Fibroblast of gingiva (primary cell): Measurements from ENCODE around the gene MELK.

Experiments used
- DNase-seq: peaks from one replicate; pipeline ENCODE4 v3.0.0-alpha.2; 2011; ENCODE audit warnings: low read depth

MELK gene

DNA sequence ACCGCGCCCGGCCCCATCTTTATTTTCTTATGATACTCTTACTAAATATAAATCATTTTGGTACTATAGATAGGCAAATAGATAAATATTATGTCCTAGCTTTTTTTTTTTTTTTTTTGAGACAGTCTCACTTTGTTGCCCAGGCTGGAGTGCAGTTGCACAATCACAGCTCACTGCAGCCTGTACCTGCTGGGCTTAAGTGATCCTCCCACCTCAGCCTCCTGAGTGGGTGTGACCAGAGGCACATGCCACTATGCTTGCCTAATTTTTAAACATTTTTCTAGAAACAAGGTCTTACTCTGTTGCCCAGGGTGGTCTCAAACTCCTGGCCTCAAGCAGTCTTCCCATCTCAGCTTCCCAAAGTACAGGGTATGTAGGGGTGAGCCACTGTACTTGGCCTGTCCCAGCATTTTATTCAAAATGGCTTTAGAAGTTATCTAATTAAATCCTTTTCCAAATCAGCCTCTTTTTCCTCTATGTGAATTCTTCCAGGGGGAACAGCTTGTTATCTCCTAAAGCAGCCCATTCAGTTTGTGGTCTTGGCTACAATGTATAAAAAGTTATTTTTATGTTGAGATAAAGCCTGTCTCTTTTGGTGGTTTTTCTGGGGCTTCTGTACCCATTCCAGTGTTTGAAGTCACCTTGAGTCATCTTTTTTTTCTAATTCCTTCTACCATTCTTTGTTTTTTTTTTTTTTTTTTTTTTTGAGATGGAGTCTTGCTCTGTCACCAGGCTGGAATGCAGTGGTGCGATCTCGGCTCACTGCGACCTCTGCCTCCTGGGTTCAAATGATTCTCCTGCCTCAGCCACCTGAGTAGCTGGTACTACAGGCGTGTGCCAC is 12.1 kb downstream of the MELK start:
- DNase-seq, result no peak

GRCh38 chr9:36590231-36590630 is 17.5 kb downstream of the MELK start:
- no peak for DNase-seq

DNA sequence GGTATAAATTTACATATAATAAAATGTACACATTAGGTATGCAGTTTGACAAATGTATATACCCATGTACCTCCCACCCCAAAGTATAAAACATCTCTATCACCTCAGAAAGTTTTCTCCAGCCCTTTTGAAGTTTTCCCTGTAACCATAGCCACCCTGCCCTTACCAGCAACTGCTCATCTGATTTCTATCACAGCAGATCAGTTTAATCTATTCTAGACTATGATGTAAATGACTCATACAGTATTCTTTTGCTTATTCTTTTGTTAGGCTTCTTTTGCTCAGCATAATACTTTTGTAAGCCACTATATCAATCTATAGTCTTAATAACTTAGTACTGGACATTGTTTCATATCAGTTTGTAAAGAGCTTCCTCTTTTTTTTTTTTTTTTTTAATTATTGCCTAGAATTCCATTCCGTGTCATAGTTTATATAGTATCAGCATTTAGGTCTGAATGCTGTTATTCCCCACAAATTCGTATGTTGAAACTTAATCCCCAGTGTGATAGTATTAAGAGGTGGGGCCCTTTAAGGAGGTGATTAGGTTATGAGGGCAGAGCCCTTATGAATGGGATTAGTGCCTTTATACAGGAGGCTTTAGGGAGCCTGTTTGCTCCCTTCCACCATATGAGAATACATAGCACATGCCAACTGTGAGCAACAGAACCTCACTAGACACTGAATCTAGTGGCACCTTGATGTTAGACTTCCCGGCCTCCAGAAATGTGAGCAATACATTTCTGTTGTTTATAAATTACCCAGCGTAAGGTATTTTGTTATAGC is 20.3 kb downstream of the MELK start:
- DNase-seq, result no peak

- no peak for DNase-seq
Observed at GRCh38 chr9:36594213-36594612, 21.5 kb downstream of the MELK start.

GRCh38 chr9:36597412-36598178 is 24.9 kb downstream of the MELK start:
- peak; percentile 69 for DNase-seq

DNA sequence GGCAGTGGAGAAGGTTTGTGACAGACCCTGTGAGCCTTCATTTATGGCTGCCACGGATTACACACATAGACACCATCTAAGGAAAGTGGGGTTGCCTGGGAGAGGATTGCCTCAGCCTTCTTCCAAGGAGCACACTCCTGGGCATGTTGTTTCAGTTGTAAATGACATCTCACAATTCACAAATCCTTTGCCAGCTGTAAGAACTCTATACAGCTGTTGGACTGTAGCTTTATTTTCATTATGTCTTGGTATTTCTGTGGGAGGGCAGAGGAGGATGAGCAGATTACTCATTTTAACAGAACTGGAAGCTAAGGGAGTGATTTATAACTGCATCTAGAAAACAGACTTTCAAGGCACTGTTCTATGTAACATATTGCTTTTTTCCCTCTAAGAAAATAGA is 25.6 kb downstream of the MELK start:
- peak; percentile 63 for DNase-seq

DNA sequence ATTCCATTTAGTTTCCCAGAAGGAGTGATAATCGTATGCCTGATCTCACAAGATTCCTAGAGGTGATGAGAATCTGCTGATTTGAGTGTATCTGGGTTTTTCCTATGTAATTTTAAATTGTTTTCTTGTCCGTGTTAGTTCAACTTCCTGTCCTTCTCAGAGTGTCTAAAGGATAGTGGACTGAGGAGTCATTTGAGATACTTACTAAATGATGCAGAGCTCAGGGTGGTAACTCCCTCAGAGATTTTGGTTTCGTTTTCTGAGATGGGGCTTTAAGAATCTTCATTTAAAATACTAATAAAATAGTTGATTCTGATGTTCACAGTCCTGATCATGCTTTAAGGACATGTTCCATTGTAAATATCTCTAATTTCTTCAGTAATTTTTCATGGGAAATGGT is 30.3 kb downstream of the MELK start:
- DNase-seq, result peak; percentile 30

DNA sequence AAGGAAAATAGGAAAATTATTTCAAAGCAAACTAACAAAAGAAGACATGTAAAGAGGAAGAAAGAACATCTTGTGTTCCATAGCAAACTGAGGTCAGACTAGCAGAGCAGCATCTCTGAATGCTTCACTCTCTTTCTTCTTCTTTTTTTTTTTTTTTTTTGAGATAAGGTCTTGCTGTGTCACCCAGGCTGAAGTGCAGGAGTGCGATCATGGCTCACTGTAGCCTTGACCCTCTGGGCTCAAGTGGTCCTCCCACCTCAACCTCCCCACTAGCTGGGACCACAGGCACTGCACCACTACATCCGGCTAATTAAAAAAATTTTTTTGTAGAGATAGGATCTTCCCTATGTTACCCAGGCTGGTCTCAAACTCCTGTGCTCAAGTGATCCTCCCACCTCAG is 36.6 kb downstream of the MELK start:
- no peak for DNase-seq

DNA sequence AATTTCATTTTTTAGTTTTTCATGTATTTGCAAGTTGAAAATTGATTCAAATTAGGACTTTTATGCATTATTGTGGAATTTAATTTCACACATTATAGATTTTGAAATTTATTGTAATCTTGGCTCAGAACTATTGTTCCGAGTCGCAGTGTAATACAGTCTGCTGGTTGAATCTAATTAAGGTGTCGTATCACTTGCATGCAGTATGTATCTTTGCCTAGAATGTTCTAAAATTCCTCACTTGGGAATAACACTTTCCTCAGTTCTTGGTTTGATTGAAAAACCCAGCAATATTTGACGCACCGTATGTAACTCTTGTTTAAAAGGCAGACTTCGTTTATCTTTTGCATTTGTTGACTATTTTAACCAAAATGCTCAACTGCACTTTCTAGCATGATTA is 49.4 kb downstream of the MELK start:
- DNase-seq, result no peak

- peak; percentile 42 for DNase-seq
Observed at GRCh38 chr9:36623280-36623679, 50.6 kb downstream of the MELK start.

DNA sequence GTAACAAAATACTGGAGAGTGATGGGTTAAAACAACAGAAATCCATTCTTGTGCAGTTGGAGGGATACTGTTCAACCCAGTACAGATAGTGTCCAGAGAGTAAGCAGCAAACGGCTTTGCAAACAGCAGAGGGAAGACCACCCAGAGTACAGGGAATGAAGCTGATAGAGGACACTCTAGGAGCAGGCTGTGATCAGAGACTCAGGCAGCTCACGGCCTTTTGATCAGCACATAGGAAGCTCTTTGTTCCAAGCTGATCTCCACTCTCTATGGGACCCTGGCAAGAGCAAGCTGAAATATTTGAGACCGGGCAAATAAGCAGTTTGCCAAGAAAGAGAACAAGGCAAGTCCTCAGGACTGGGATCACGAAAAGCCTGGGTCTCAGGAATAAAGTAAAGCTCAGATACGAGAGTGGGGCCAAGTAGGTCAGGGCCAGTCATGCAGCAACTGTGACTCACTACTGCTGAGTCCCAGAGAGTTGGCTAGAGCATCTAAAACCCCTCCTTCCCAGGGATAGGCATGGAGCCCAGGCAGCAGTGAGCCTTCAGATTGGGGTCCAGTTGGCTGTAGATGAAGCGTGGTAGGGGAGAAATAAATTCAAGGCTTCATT is 52.4 kb downstream of the MELK start:
- DNase-seq, result peak; percentile 76

DNA sequence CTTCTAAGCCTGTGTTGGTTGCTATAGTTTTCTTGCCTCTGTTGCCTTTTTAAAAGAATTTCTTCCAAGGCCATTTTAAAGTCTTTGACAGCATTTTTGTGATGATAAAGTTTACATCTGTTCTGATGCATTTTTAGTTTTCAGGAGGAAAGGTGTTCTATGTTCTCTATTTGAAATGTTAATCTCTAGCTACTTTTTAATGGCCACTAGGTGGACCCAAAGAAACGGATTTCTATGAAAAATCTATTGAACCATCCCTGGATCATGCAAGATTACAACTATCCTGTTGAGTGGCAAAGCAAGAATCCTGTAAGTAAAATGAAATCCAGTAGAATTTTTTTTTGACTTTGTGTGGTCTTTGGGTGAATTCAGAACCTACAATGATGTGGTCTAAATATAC is 60.2 kb downstream of the MELK start:
- DNase-seq, result peak; percentile 30

GRCh38 chr9:36637491-36638270 is 65.0 kb downstream of the MELK start:
- DNase-seq, result no peak

GRCh38 chr9:36640771-36641381 is 68.2 kb downstream of the MELK start:
- no peak for DNase-seq

GRCh38 chr9:36642817-36643216 is 70.1 kb downstream of the MELK start:
- no peak for DNase-seq

GRCh38 chr9:36656842-36657241 is 84.1 kb downstream of the MELK start:
- no peak for DNase-seq

- DNase-seq, result no peak
Observed at GRCh38 chr9:36659500-36659899, 86.8 kb downstream of the MELK start.

DNA sequence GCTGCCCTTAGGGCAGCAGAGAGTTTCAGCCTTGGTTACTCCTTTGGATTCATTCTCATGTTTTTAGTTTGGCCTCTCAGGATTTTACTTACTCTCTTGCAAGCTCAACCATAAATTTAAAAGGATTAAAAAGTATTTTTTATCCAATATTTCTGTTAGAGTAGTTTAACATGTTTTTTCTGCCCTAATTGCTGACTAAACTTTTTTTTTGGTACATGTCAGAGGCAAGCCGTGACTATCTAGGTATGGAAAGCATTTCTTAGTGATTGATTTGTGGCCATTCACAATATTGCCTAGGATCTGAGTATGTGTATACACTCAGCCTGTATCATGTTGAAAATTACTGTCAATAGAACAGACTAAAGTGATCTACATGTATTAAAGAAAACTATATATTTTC is 92.1 kb downstream of the MELK start:
- DNase-seq, result no peak

- peak; percentile 13 for DNase-seq
Observed at GRCh38 chr9:36665387-36665786, 92.7 kb downstream of the MELK start.

DNA sequence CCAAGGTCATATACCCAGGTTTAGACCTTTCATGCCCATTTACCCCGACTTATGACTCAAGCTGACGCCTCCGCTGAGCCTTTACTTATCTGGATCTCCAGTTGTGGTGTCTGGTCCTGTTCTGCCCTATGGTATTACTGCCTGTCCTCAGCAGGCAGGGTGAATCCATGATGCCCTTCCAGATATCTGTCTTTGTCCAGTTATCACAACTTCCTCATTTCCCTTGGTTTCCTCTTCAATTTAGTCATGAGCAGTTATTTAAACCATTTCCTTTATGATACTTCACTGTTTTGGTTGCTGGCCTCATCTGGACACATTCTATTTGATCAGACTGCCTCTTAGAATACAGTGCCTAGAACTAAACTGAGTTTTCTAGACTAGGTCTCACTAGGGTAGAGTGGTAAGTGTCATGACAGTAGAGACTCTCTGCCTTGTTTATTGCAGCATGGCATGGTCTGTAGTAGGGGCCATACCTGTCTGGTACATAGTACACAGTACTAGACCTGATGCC is 93.3 kb downstream of the MELK start:
- DNase-seq, result no peak

- no peak for DNase-seq
Observed at GRCh38 chr9:36671561-36671960, 98.9 kb downstream of the MELK start.
